Neural progenitor cell (in vitro differentiated cells): ENCODE data around the gene FOXJ3. TPM values are rescaled to one million over a fixed set of nuclear protein-coding genes. Genes with fewer than 3 reads are reported as not detected.

Source experiments
- DNase-seq: peaks from one replicate; pipeline ENCODE4 v3.0.0-alpha.2; 2016; ENCODE audit warnings: low spot score
- H2AFZ ChIP-seq: fragments of 200-600 bp; sonication (generic); replicated peaks from 2 replicates; pipeline ENCODE4 v1.6.1; 2016; ENCODE audit warnings: antibody characterized with exemption
- H3F3A ChIP-seq: fragments of 200-600 bp; sonication (generic); 2 replicates; pipeline ENCODE4 v1.6.1; 2016; ENCODE audit warnings: antibody characterized with exemption, low read depth
- H3K27ac ChIP-seq: fragments of 200-600 bp; sonication (generic); 2 replicates; pipeline ENCODE4 v1.5.1; 2016; ENCODE audit warnings: mild to moderate bottlenecking
- H3K27me3 ChIP-seq: fragments of 200-600 bp; sonication (generic); 2 replicates; pipeline ENCODE4 v1.6.1; 2016; ENCODE audit warnings: mild to moderate bottlenecking, moderate library complexity
- H3K36me3 ChIP-seq: fragments of 200-600 bp; sonication (generic); 2 replicates; pipeline ENCODE4 v1.5.1; 2016
- H3K4me1 ChIP-seq: fragments of 200-600 bp; sonication (generic); 2 replicates; pipeline ENCODE4 v1.6.1; 2016; ENCODE audit warnings: mixed run types
- H3K4me2 ChIP-seq: fragments of 200-600 bp; sonication (generic); 2 replicates; pipeline ENCODE4 v1.6.1; 2016
- H3K4me3 ChIP-seq: fragments of 200-600 bp; sonication (generic); 2 replicates; pipeline ENCODE4 v1.5.1; 2016
- H3K79me2 ChIP-seq: fragments of 200-600 bp; sonication (generic); 2 replicates; pipeline ENCODE4 v1.6.1; 2016; ENCODE audit warnings: low read depth
- H3K9ac ChIP-seq: fragments of 200-600 bp; sonication (generic); 2 replicates; pipeline ENCODE4 v1.6.1; 2016
- H3K9me3 ChIP-seq: fragments of 200-600 bp; sonication (generic); 2 replicates; pipeline ENCODE4 v1.5.1; 2016; ENCODE audit warnings: low read depth
- H4K20me1 ChIP-seq: fragments of 200-600 bp; sonication (generic); 2 replicates; pipeline ENCODE4 v1.6.1; 2016; ENCODE audit warnings: low read depth
- H3K27ac Mint-ChIP-seq: 3 replicates; pipeline ENCODE4 v1.8.0; 2021; ENCODE audit warnings: mixed read lengths
- H3K27me3 Mint-ChIP-seq: 2 replicates; pipeline ENCODE4 v1.8.0; 2022; ENCODE audit warnings: low read depth, mild to moderate bottlenecking, inconsistent platforms, moderate library complexity, mixed read lengths; ENCODE audit not compliant: insufficient read depth
- H3K36me3 Mint-ChIP-seq: 3 replicates; pipeline ENCODE4 v1.8.0; 2021; ENCODE audit warnings: mixed read lengths
- H3K4me1 Mint-ChIP-seq: 3 replicates; pipeline ENCODE4 v1.8.0; 2021; ENCODE audit warnings: mixed read lengths
- H3K4me3 Mint-ChIP-seq: 3 replicates; pipeline ENCODE4 v1.8.0; 2021; ENCODE audit warnings: mild to moderate bottlenecking, moderate library complexity, mixed read lengths
- H3K9me3 Mint-ChIP-seq: 3 replicates; pipeline ENCODE4 v1.8.0; 2020; ENCODE audit warnings: mixed read lengths
- CTCF ChIP-seq: fragments of 200-600 bp; sonication (generic); IDR thresholded peaks from 2 replicates; pipeline ENCODE4 v1.5.1; 2017; ENCODE audit warnings: antibody characterized with exemption, mild to moderate bottlenecking
- EZH2 ChIP-seq: fragments of 200-600 bp; sonication (generic); IDR thresholded peaks from 2 replicates; pipeline ENCODE4 v1.6.1; 2017; ENCODE audit warnings: antibody characterized with exemption, mild to moderate bottlenecking, moderate library complexity
- EZH2phosphoT487 ChIP-seq: fragments of 200-600 bp; sonication (generic); IDR thresholded peaks from 2 replicates; pipeline ENCODE4 v1.6.1; 2017; ENCODE audit warnings: antibody characterized with exemption
- total RNA-seq: library from RNA; depleted of rRNA; stranded (reverse); fragments of >200 nt; gene quantifications from 2 replicates; pipeline ENCODE4 v1.2.3, GENCODE V29; 2015; ENCODE audit warnings: low replicate concordance

The FOXJ3 gene
- total RNA-seq, 1 donor from 2014 or later = 58.5 TPM

GRCh38 chr1:42170779-42171621 lies 164.0 kb downstream of the FOXJ3 start:
- peaks cover 3% of the 10 kb centered on the region for H3K4me1 Mint-ChIP-seq
- H3K27ac Mint-ChIP-seq = peak overlapping the region; percentile 72
- Histone ChIP-seq H3K9me3 (no peaks in the 10 kb centered on the region), H4K20me1 (no peaks in the 10 kb centered on the region), H3K4me1 (peaks cover 3% of the 10 kb centered on the region), H3K36me3 (no peaks in the 10 kb centered on the region), H3K4me2 (no peak overlapping the region), H2AFZ (no peak overlapping the region), H3K4me3 (no peak overlapping the region), H3K27ac (no peak overlapping the region), H3K9ac (no peak overlapping the region), H3K27me3 (no peaks in the 10 kb centered on the region), H3K79me2 (no peaks in the 10 kb centered on the region), H3F3A (peaks cover 3% of the 10 kb centered on the region)
- no peaks in the 10 kb centered on the region for H3K9me3 Mint-ChIP-seq
- TF ChIP-seq CTCF (no peak), EZH2 (no peak), EZH2phosphoT487 (no peak)
- no peak overlapping the region for H3K4me3 Mint-ChIP-seq
- H3K27me3 Mint-ChIP-seq = peaks cover 7% of the 10 kb centered on the region
- H3K36me3 Mint-ChIP-seq = no peaks in the 10 kb centered on the region
- no peak for DNase-seq

GRCh38 chr1:42168763-42169162 lies 166.3 kb downstream of the FOXJ3 start:
- Histone ChIP-seq H3F3A (peaks cover 3% of the 10 kb centered on the region), H3K27me3 (no peaks in the 10 kb centered on the region), H3K9me3 (no peaks in the 10 kb centered on the region), H3K4me3 (no peak overlapping the region), H4K20me1 (no peaks in the 10 kb centered on the region), H3K4me1 (peaks cover 3% of the 10 kb centered on the region), H3K79me2 (no peaks in the 10 kb centered on the region), H3K4me2 (no peak overlapping the region), H3K36me3 (no peaks in the 10 kb centered on the region), H3K9ac (no peak overlapping the region), H3K27ac (no peak overlapping the region), H2AFZ (no peak overlapping the region)
- DNase-seq = no peak
- TF ChIP-seq CTCF (no peak), EZH2phosphoT487 (no peak), EZH2 (no peak)
- Mint-ChIP-seq H3K9me3 (no peaks in the 10 kb centered on the region), H3K36me3 (no peaks in the 10 kb centered on the region), H3K27ac (no peak overlapping the region), H3K4me3 (no peak overlapping the region), H3K4me1 (peaks cover 8% of the 10 kb centered on the region), H3K27me3 (peaks cover 5% of the 10 kb centered on the region)

- no peaks in the 10 kb centered on the region for H3K9me3 Mint-ChIP-seq
- H3K4me3 ChIP-seq = no peak overlapping the region
- H3K4me1 Mint-ChIP-seq = peaks cover 8% of the 10 kb centered on the region
- H2AFZ ChIP-seq = no peak overlapping the region
- H3K36me3 Mint-ChIP-seq = no peaks in the 10 kb centered on the region
- no peak overlapping the region for H3K27ac ChIP-seq
- no peak overlapping the region for H3K4me2 ChIP-seq
- H3K79me2 ChIP-seq = no peaks in the 10 kb centered on the region
- no peaks in the 10 kb centered on the region for H4K20me1 ChIP-seq
- H3K4me1 ChIP-seq = no peaks in the 10 kb centered on the region
- H3K4me3 Mint-ChIP-seq = no peak overlapping the region
- H3F3A ChIP-seq = no peaks in the 10 kb centered on the region
- H3K27me3 Mint-ChIP-seq = peaks cover 5% of the 10 kb centered on the region
- no peak for TF ChIP-seq EZH2
- no peak for TF ChIP-seq EZH2phosphoT487
- TF ChIP-seq CTCF = no peak
- no peaks in the 10 kb centered on the region for H3K36me3 ChIP-seq
- no peak for DNase-seq
- no peak overlapping the region for H3K27ac Mint-ChIP-seq
- H3K9ac ChIP-seq = no peak overlapping the region
- H3K27me3 ChIP-seq = no peaks in the 10 kb centered on the region
- no peaks in the 10 kb centered on the region for H3K9me3 ChIP-seq
These were observed 166.7 kb downstream of the FOXJ3 start for GRCh38 chr1:42168391-42168670.
